Measurements from ENCODE around the gene GPR107. TPM values are rescaled to one million over a fixed set of nuclear protein-coding genes. Genes with fewer than 3 reads are reported as not detected.

GPR107 gene
- total and polyA plus RNA-seq, 12 donors, result 8.9 to 45.9 (median 30.8) TPM

GRCh38 chr9:130175355-130175754, 121.6 kb downstream of the GPR107 start:
- no peaks in the 10 kb centered on the region for H3K27me3 ChIP-seq
- TF ChIP-seq POLR2A (IDR thresholded peaks at IDR 0.05) (no peak), CTCF (IDR thresholded peaks at IDR 0.05) (no peak)
- peak overlapping the region in 2 of 5 donors; percentile 3 to 49 for H3K27ac ChIP-seq
- H3K4me1 ChIP-seq (replicated peaks in 1 of 2), result peaks cover 12 to 29% of the 10 kb centered on the region in 2 donors
- H3K9me3 ChIP-seq (replicated peaks in 1 of 3), result no peaks in the 10 kb centered on the region
- intact Hi-C loops (cut with DNase I), result no loop called here
- DNase-seq, result no peak
- WGBS, 4 donors, result 58 to 81% (median 79%) methylated on average over 6 to 9 of the region's 9 CpGs
- H3K4me3 ChIP-seq, result no peak overlapping the region
- no peaks in the 10 kb centered on the region for H3K36me3 ChIP-seq (replicated peaks in 1 of 2)

GRCh38 chr9:130176760-130177159, 123.1 kb downstream of the GPR107 start:
- Histone ChIP-seq H3K4me3 (no peak overlapping the region), H3K27ac (no peak overlapping the region), H3K27me3 (no peaks in the 10 kb centered on the region), H3K4me1 (replicated peaks in 1 of 2) (peaks cover 12 to 26% of the 10 kb centered on the region in 2 donors), H3K36me3 (replicated peaks in 1 of 2) (no peaks in the 10 kb centered on the region), H3K9me3 (replicated peaks in 1 of 3) (no peaks in the 10 kb centered on the region)
- TF ChIP-seq POLR2A (IDR thresholded peaks at IDR 0.05) (no peak), CTCF (IDR thresholded peaks at IDR 0.05) (no peak)
- no peak for DNase-seq
- WGBS, 4 donors, result 81 to 89% (median 84%) methylated on average over 5 to 6 of the region's 6 CpGs
- intact Hi-C loops (cut with DNase I), result no loop called here

GRCh38 chr9:130177898-130178805, 124.4 kb downstream of the GPR107 start:
- Histone ChIP-seq H3K27ac (peak overlapping the region in 3 of 5 donors; percentile 13 to 45 (median 39)), H3K9me3 (replicated peaks in 1 of 3) (no peaks in the 10 kb centered on the region), H3K27me3 (no peaks in the 10 kb centered on the region), H3K4me1 (replicated peaks in 1 of 2) (peaks cover 10 to 29% of the 10 kb centered on the region in 2 donors), H3K36me3 (replicated peaks in 1 of 2) (no peaks in the 10 kb centered on the region), H3K4me3 (no peak overlapping the region)
- TF ChIP-seq POLR2A (IDR thresholded peaks at IDR 0.05), result no peak
- TF ChIP-seq CTCF (IDR thresholded peaks at IDR 0.05), result no peak
- WGBS, 4 donors, result 55 to 76% (median 57%) methylated on average over 19 to 20 of the region's 20 CpGs
- DNase-seq, result peak in 1 of 7 donors; percentile 26
- intact Hi-C loops (cut with DNase I), result no loop called here

GRCh38 chr9:130179331-130179907, 125.7 kb downstream of the GPR107 start:
- Histone ChIP-seq H3K9me3 (replicated peaks in 1 of 3) (no peaks in the 10 kb centered on the region), H3K27me3 (no peaks in the 10 kb centered on the region), H3K27ac (no peak overlapping the region), H3K4me1 (replicated peaks in 1 of 2) (peaks cover 8 to 24% of the 10 kb centered on the region in 2 donors), H3K4me3 (no peak overlapping the region), H3K36me3 (replicated peaks in 1 of 2) (no peaks in the 10 kb centered on the region)
- 21 to 46% (median 41%) methylated on average over 2 of the region's 2 CpGs for WGBS, 4 donors
- intact Hi-C loops (cut with DNase I), result no loop called here
- no peak for TF ChIP-seq CTCF (IDR thresholded peaks at IDR 0.05)
- no peak for TF ChIP-seq POLR2A (IDR thresholded peaks at IDR 0.05)
- DNase-seq, result no peak
